HepG2 (cell line): Measurements from ENCODE around the gene PCGF3. TPM values are rescaled to one million over a fixed set of nuclear protein-coding genes. Genes with fewer than 3 reads are reported as not detected.

Source experiments
- ATAC-seq: fragments of 200-7000 bp; cut with Tn5 transposase; 3 replicates; pipeline ENCODE4 v1.9.1; 2020; ENCODE audit warnings: mild to moderate bottlenecking, moderate library complexity
- BruUV-seq: library from RNA; stranded (reverse); fragments of 400-500 nt; replicated peaks from 2 replicates; lab custom pipeline; 2021; lab: Mats Ljungman, UMichigan
- CTCF ChIA-PET: fragments of 300-600 bp; formaldehyde crosslinking; extraction: SDS; loops from one replicate; lab custom pipeline; 2021; ENCODE audit warnings: low total read pairs, inconsistent platforms, low intra/inter-chr PET ratio; lab: Yijun Ruan, JAX
- POLR2A ChIA-PET: fragments of 350-600 bp; sonication (Branson Sonifier 250); formaldehyde crosslinking; loops from one replicate; lab custom pipeline; 2020; ENCODE audit warnings: antibody characterized with exemption, inconsistent platforms; lab: Yijun Ruan, JAX
- DNase-seq: peaks from one replicate; pipeline ENCODE4 v3.0.0-alpha.2; 2015; ENCODE audit warnings: low spot score
- FAIRE-seq: peaks from 3 replicates; lab custom pipeline; 2011; peaks lifted over from hg19 to GRCh38; lab: Jason Lieb, UNC
- H2AFZ ChIP-seq: one replicate; pipeline ENCODE4 v1.6.1; 2011; ENCODE audit warnings: low read length, inconsistent platforms
- H3K27ac ChIP-seq: fragments of 300-600 bp; 3 replicates; pipeline ENCODE4 v1.8.0; 2011; ENCODE audit warnings: mixed run types, mild to moderate bottlenecking, mixed read lengths, low read length, inconsistent platforms; ENCODE audit not compliant: insufficient read depth; ENCODE audit errors: extremely low read length
- H3K27me3 ChIP-seq, 2 experiments: fragments of 200-600 bp in 1 of 2; 2 replicates in 1 of 2; 3 replicates in 1 of 2; pipeline versions ENCODE4 v1.6.0 to v1.8.0; 2011; ENCODE audit warnings: low read length in 2 of 2, mild to moderate bottlenecking in 2 of 2, moderate library complexity in 2 of 2, inconsistent platforms in 1 of 2; ENCODE audit not compliant: insufficient read depth in 2 of 2, control insufficient read depth in 1 of 2
- H3K36me3 ChIP-seq, 2 experiments: fragments of 200-600 bp in 1 of 2; replicated peaks in 1 of 2; 2 replicates in 1 of 2; 3 replicates in 1 of 2; pipeline versions ENCODE4 v1.5.1 to v1.8.0; 2011; ENCODE audit warnings: low read length in 2 of 2, inconsistent platforms in 1 of 2; ENCODE audit not compliant: insufficient read depth in 2 of 2, control insufficient read depth in 1 of 2
- H3K4me1 ChIP-seq: 2 replicates; pipeline ENCODE4 v1.5.1; 2012; ENCODE audit warnings: low read length, inconsistent platforms; ENCODE audit not compliant: insufficient read depth
- H3K4me2 ChIP-seq: 2 replicates; pipeline ENCODE4 v1.6.0; 2011; ENCODE audit warnings: low read depth, low read length, inconsistent platforms
- H3K4me3 ChIP-seq, 3 experiments: fragments of 200-600 bp in 1 of 3; sonication (generic), shearing (Covaris generic) in 1 of 3; replicated peaks in 1 of 3; 2 replicates each; pipeline ENCODE4 v1.5.1; 2011 to 2016; ENCODE audit warnings: low read length in 3 of 3, inconsistent platforms in 2 of 3, low read depth in 2 of 3, mild to moderate bottlenecking in 2 of 3, control low read depth in 1 of 3, mixed read lengths in 1 of 3; ENCODE audit not compliant: insufficient read depth in 1 of 3
- H3K79me2 ChIP-seq: one replicate; pipeline ENCODE4 v1.6.1; 2011; ENCODE audit warnings: low read length, inconsistent platforms; ENCODE audit not compliant: insufficient read depth
- H3K9ac ChIP-seq: 2 replicates; pipeline ENCODE4 v1.6.0; 2011; ENCODE audit warnings: mild to moderate bottlenecking, low read depth, low read length, inconsistent platforms; ENCODE audit not compliant: insufficient read depth
- H3K9me3 ChIP-seq: 2 replicates; pipeline ENCODE4 v1.5.1; 2012; ENCODE audit warnings: mild to moderate bottlenecking, low read length
- H4K20me1 ChIP-seq: 2 replicates; pipeline ENCODE4 v1.6.0; 2011; ENCODE audit warnings: inconsistent platforms, mild to moderate bottlenecking, low read length, moderate library complexity; ENCODE audit not compliant: insufficient read depth
- CBX1 ChIP-seq: IDR thresholded peaks from one replicate; pipeline ENCODE4 v1.6.1; 2016; ENCODE audit warnings: antibody characterized with exemption, low read depth
- FOXA3 ChIP-seq: IDR thresholded peaks from 2 replicates; pipeline ENCODE4 v1.6.1; 2016; ENCODE audit warnings: missing genetic modification reagents, missing compliant biosample characterization
- GLI4 ChIP-seq: sonication (generic); formaldehyde crosslinking; IDR thresholded peaks from 2 replicates; pipeline ENCODE4 v1.5.1; 2020; ENCODE audit warnings: missing genetic modification reagents, mild to moderate bottlenecking, moderate library complexity, borderline replicate concordance
- GTF2F1 ChIP-seq: fragments of 150-350 bp; IDR thresholded peaks from 2 replicates; pipeline ENCODE4 v1.6.1; 2014; ENCODE audit warnings: low read length
- HNRNPLL ChIP-seq: fragments of 200-400 bp; formaldehyde crosslinking; IDR thresholded peaks from 2 replicates; pipeline ENCODE4 v1.6.1; 2017; ENCODE audit warnings: mild to moderate bottlenecking, low read depth, low read length; ENCODE audit not compliant: poor library complexity, severe bottlenecking
- ISL2 ChIP-seq: sonication (generic); formaldehyde crosslinking; IDR thresholded peaks from 2 replicates; pipeline ENCODE4 v1.5.0; 2020; ENCODE audit warnings: missing genetic modification reagents
- MIXL1 ChIP-seq: IDR thresholded peaks from 2 replicates; pipeline ENCODE4 v1.6.1; 2016
- MYNN ChIP-seq: sonication (generic); formaldehyde crosslinking; IDR thresholded peaks from 2 replicates; pipeline ENCODE4 v1.4.0; 2020; ENCODE audit warnings: mild to moderate bottlenecking, low read depth, missing genetic modification reagents
- PRPF4 ChIP-seq: fragments of 200-400 bp; formaldehyde crosslinking; IDR thresholded peaks from 2 replicates; pipeline ENCODE4 v1.6.1; 2016; ENCODE audit warnings: low read length, low read depth; ENCODE audit not compliant: poor library complexity, severe bottlenecking
- ZFAT ChIP-seq: sonication (generic); formaldehyde crosslinking; conservative IDR thresholded peaks from 2 replicates; pipeline ENCODE4 v1.8.1; 2023; ENCODE audit warnings: missing genetic modification reagents, inconsistent platforms
- ZNF136 ChIP-seq: sonication (generic); formaldehyde crosslinking; IDR thresholded peaks from 2 replicates; pipeline ENCODE4 v1.8.1; 2022; ENCODE audit warnings: low read depth, mild to moderate bottlenecking, moderate library complexity, missing genetic modification reagents
- WGBS: methylation state at CpG from one replicate; pipeline ENCODE4 v1.1.6; 2017; ENCODE audit warnings: low lambda C conversion rate; 5-methylcytosine and 5-hydroxymethylcytosine counted together
- in situ Hi-C: cut with HindIII; loops from 2 replicates; pipeline ENCODE4 v1.10.0; 2017; ENCODE audit warnings: low pct_unique_long_range_greater_than_20kb; ENCODE audit not compliant: extremely low pct_ligation_motif_present
- intact Hi-C: fragments of 100-400 bp; cut with micrococcal nuclease; formaldehyde crosslinking; loops from one replicate; pipeline ENCODE4 v1.10.0; 2022; ENCODE audit not compliant: unreplicated experiment
- polyA plus RNA-seq, 8 experiments: library from polyadenylated mRNA; depleted of rRNA in 3 of 8; stranded (reverse) in 7 of 8; unstranded in 1 of 8; fragments of >200 nt; fragmentation: Illumina TruSeq in 4 of 8; extraction: Trizol in 4 of 8; gene quantifications; 2 replicates each; pipeline versions ENCODE4 v1.2.1 to v1.2.3, GENCODE V29; 2011 to 2016; ENCODE audit warnings: low read depth in 4 of 8, missing spikeins in 1 of 8, mixed read lengths in 1 of 8; ENCODE audit not compliant: insufficient read depth in 1 of 8
- total RNA-seq, 5 experiments: library from RNA; depleted of rRNA; stranded (reverse); fragments of >200 nt; fragmentation: Illumina TruSeq; extraction: Trizol; gene quantifications; 2 replicates each; pipeline ENCODE4 v1.2.3, GENCODE V29; 2016; ENCODE audit warnings: low read depth in 1 of 5
- TF ChIP-seq, protein P1 (sequence below): sonication (generic); formaldehyde crosslinking; IDR thresholded peaks from 2 replicates; pipeline ENCODE4 v1.5.0; 2020; ENCODE audit warnings: missing genetic modification reagents

PCGF3 gene
- total and polyA plus RNA-seq, 2 of the 13 experiments (the other 11 are each of a cell fraction or from before 2014, with no cell fraction given): 28.6 to 66.2 TPM

- Histone ChIP-seq H3K27ac (no peak overlapping the region), H3K4me3 (peak overlapping the region in 1 of 3 experiments; percentile 38; a peak in 1 of 6 replicates), H4K20me1 (peaks cover 12% of the 10 kb centered on the region), H3K9me3 (no peaks in the 10 kb centered on the region), H3K9ac (no peak overlapping the region), H3K36me3 (no peaks in the 10 kb centered on the region), H3K27me3 (peaks cover 3 to 15% of the 10 kb centered on the region in 2 experiments; a peak in 2 of 5 replicates), H3K4me2 (peak overlapping the region; percentile 49; the same call in 1 of the 2 replicates), H3K79me2 (peaks cover 20% of the 10 kb centered on the region), H3K4me1 (peaks cover 57% of the 10 kb centered on the region), H2AFZ (no peak overlapping the region)
- TF ChIP-seq FOXA3 (CRISPR knock-in tag): no peak
- TF ChIP-seq, protein P1, sequence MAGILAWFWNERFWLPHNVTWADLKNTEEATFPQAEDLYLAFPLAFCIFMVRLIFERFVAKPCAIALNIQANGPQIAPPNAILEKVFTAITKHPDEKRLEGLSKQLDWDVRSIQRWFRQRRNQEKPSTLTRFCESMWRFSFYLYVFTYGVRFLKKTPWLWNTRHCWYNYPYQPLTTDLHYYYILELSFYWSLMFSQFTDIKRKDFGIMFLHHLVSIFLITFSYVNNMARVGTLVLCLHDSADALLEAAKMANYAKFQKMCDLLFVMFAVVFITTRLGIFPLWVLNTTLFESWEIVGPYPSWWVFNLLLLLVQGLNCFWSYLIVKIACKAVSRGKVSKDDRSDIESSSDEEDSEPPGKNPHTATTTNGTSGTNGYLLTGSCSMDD (CRISPR knock-in tag): no peak
- no peak for TF ChIP-seq ZFAT (CRISPR knock-in tag)
- no peak for TF ChIP-seq GLI4 (CRISPR knock-in tag)
- no peak for TF ChIP-seq MIXL1 (CRISPR knock-in tag)
- no peak for TF ChIP-seq HNRNPLL
- no peak for TF ChIP-seq ZNF136 (CRISPR knock-in tag)
- TF ChIP-seq MYNN (CRISPR knock-in tag): no peak
- no peak for TF ChIP-seq ISL2 (CRISPR knock-in tag)
- no peak for TF ChIP-seq GTF2F1
- TF ChIP-seq PRPF4: no peak
- no peak for TF ChIP-seq CBX1
- ChIA-PET POLR2A (no interaction called here), CTCF (no interaction called here)
- intact Hi-C loops: loop anchor here (2.0 kb wide), 1 partner anchor 17 kb away; no protein-coding TSS in a partner anchor
- ATAC-seq (no peak), FAIRE-seq (no peak), DNase-seq (no peak)
- no TSS peak for BruUV-seq
- WGBS: 46% methylated on average over 2 of the region's 10 CpGs
- in situ Hi-C loops: no loop called here
Observed at GRCh38 chr4:703336-704197, 2.1 kb upstream of the PCGF3 start.
